HG03095 (cell line): ENCODE data around the gene WDR93.

Experiments used
- ATAC-seq: cut with Tn5 transposase; IDR thresholded peaks from one replicate; pipeline ENCODE4 v1.9.1; 2021; ENCODE audit warnings: moderate library complexity; ENCODE audit not compliant: unreplicated experiment

WDR93 gene

GRCh38 chr15:89662893-89663626 is 27.6 kb upstream of the WDR93 start:
- no peak for ATAC-seq

GRCh38 chr15:89664441-89665350 is 25.9 kb upstream of the WDR93 start:
- ATAC-seq, result no peak

GRCh38 chr15:89665449-89666181 is 25.0 kb upstream of the WDR93 start:
- no peak for ATAC-seq

- no peak for ATAC-seq
These were observed 24.3 kb upstream of the WDR93 start for GRCh38 chr15:89666184-89666857.

GRCh38 chr15:89666858-89667705 is 23.5 kb upstream of the WDR93 start:
- ATAC-seq, result no peak

GRCh38 chr15:89667706-89667960 is 23.0 kb upstream of the WDR93 start:
- ATAC-seq, result no peak

- no peak for ATAC-seq
These were observed 22.4 kb upstream of the WDR93 start for GRCh38 chr15:89668171-89668570.

GRCh38 chr15:89669309-89669865 is 21.2 kb upstream of the WDR93 start:
- no peak for ATAC-seq

GRCh38 chr15:89669941-89670340 is 20.7 kb upstream of the WDR93 start:
- ATAC-seq, result no peak

GRCh38 chr15:89670971-89671560 is 19.5 kb upstream of the WDR93 start:
- ATAC-seq, result no peak

GRCh38 chr15:89671687-89672086 is 18.9 kb upstream of the WDR93 start:
- no peak for ATAC-seq

GRCh38 chr15:89672221-89673164 is 18.1 kb upstream of the WDR93 start:
- no peak for ATAC-seq

- ATAC-seq, result no peak
These were observed 17.5 kb upstream of the WDR93 start for GRCh38 chr15:89673165-89673512.

GRCh38 chr15:89674526-89674925 is 16.1 kb upstream of the WDR93 start:
- no peak for ATAC-seq

- no peak for ATAC-seq
These were observed 15.0 kb upstream of the WDR93 start for GRCh38 chr15:89675606-89676005.

GRCh38 chr15:89677381-89677780 is 13.2 kb upstream of the WDR93 start:
- no peak for ATAC-seq

GRCh38 chr15:89679212-89679611 is 11.4 kb upstream of the WDR93 start, which contains the start of gene PLIN1:
PLIN1 (minus strand) TSS chr15:89679367; CDS start chr15:89677489, 1,878 bp downstream.
- no peak for ATAC-seq

GRCh38 chr15:89680282-89680873 is 10.2 kb upstream of the WDR93 start:
- no peak for ATAC-seq
